Measurements from ENCODE around the gene PROZ. TPM values are rescaled to one million over a fixed set of nuclear protein-coding genes. Genes with fewer than 3 reads are reported as not detected.

PROZ gene
- total and polyA plus RNA-seq, 7 experiments from 2014 or later = 0.24 TPM; not detected in 6

- Histone ChIP-seq H3K9me3 (ENCODE audit: control insufficient read depth in 2 of 3, low read length in 3 of 3) (no peaks in the 10 kb centered on the region), H3K4me3 (ENCODE audit: low read length) (no peak overlapping the region), H3K4me1 (ENCODE audit: control insufficient read depth in 2 of 2, insufficient read depth in 2 of 2, low read length in 2 of 2) (peaks cover 8% of the 10 kb centered on the region in 2 donors), H3K36me3 (ENCODE audit: control insufficient read depth in 2 of 3, insufficient read depth in 3 of 3, low read length in 3 of 3) (no peaks in the 10 kb centered on the region), H3K27ac (ENCODE audit: low read depth, low read length) (no peak overlapping the region), H3K27me3 (ENCODE audit: control insufficient read depth in 2 of 2, insufficient read depth in 2 of 2, low read length in 2 of 2) (no peaks in the 10 kb centered on the region)
- peak; percentile 59 for ATAC-seq
- ChIA-PET POLR2A (no interaction called here), CTCF (interaction anchor here (0.8 kb wide), 1 partner anchor 486 kb away, joined by 3 read pairs; no protein-coding TSS in a partner anchor)
- intact Hi-C loops (cut with micrococcal nuclease) = no loop called here
- H3K36me3 Mint-ChIP-seq = peaks cover 4 to 12% (median 10%) of the 10 kb centered on the region in 5 donors
- H3K9me3 Mint-ChIP-seq = peaks cover 0 to 16% (median 6%) of the 10 kb centered on the region in 11 donors
- H3K4me3 Mint-ChIP-seq = peak overlapping the region in 8 of 10 donors; percentile 14 to 77 (median 45)
- peak in 3 of 9 donors; percentile 35 to 44 (median 40) for DNase-seq
- H3K4me1 Mint-ChIP-seq = peaks cover 0 to 43% (median 34%) of the 10 kb centered on the region in 7 donors
- H3K27me3 Mint-ChIP-seq = peaks cover 0 to 4% (median 0%) of the 10 kb centered on the region in 5 donors
- H3K27ac Mint-ChIP-seq = peak overlapping the region in 7 of 9 donors; percentile 16 to 86 (median 64)
Observed at GRCh38 chr13:113162783-113163685, 4.6 kb downstream of the PROZ start.

DNA sequence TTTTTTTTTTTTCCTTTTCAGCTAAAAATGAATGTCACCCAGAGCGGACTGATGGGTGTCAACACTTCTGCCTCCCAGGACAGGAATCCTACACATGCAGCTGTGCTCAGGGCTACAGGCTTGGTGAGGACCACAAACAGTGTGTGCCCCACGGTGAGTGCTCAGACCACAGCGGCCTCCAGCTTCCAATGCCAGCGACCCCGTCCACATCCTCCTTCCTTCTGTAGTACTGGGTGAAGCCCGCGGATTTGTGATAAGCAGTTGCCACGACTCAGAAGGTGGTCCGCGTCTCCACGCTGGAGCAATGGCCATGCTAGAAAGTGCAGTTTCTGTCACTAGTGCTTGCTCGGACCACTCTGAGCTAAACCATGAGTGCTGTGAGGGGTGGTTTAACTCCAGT is 6.0 kb downstream of the PROZ start:
- intact Hi-C loops (cut with micrococcal nuclease) = no loop called here
- Mint-ChIP-seq H3K36me3 (peaks cover 4 to 24% (median 20%) of the 10 kb centered on the region in 5 donors), H3K9me3 (peaks cover 0 to 21% (median 6%) of the 10 kb centered on the region in 11 donors), H3K4me1 (peaks cover 0 to 43% (median 34%) of the 10 kb centered on the region in 7 donors), H3K27ac (peak overlapping the region in 6 of 9 donors; percentile 30 to 76 (median 38)), H3K4me3 (peak overlapping the region in 1 of 10 donors; percentile 36), H3K27me3 (peaks cover 0 to 4% (median 0%) of the 10 kb centered on the region in 5 donors)
- Histone ChIP-seq H3K36me3 (ENCODE audit: control insufficient read depth in 2 of 3, insufficient read depth in 3 of 3, low read length in 3 of 3) (peaks cover 0 to 1% (median 0%) of the 10 kb centered on the region in 3 experiments), H3K4me3 (ENCODE audit: low read length) (no peak overlapping the region), H3K4me1 (ENCODE audit: control insufficient read depth in 2 of 2, insufficient read depth in 2 of 2, low read length in 2 of 2) (peaks cover 8% of the 10 kb centered on the region in 2 donors), H3K27ac (ENCODE audit: low read depth, low read length) (no peak overlapping the region), H3K9me3 (ENCODE audit: control insufficient read depth in 2 of 3, low read length in 3 of 3) (no peaks in the 10 kb centered on the region), H3K27me3 (ENCODE audit: control insufficient read depth in 2 of 2, insufficient read depth in 2 of 2, low read length in 2 of 2) (no peaks in the 10 kb centered on the region)
- DNase-seq (no peak), ATAC-seq (no peak)
- ChIA-PET CTCF (no interaction called here), POLR2A (interaction anchor here (0.6 to 0.7 kb wide), 2 partner anchors 194 to 329 kb away, joined by 3 read pairs; no protein-coding TSS in a partner anchor)

DNA sequence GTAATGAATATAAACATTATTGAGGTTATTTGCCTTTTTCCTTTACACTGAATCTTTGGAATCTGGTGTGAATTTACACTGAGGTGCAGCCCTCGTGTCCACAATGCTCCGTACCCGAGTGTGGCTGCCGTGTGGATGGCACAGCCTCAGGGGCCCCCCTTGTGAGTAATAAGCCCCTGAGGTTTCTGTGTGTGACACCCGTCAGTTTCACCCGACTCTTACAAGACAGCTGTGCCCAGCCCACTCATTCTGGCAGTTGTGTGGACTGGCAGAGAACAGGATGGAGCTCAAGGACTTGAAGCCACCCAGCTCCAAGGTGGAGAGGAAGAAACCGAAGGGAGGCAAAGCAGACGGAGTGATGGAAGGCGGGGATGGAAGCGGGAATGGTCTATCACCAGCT is 7.8 kb downstream of the PROZ start:
- Histone ChIP-seq H3K4me3 (ENCODE audit: low read length) (no peak overlapping the region), H3K9me3 (ENCODE audit: control insufficient read depth in 2 of 3, low read length in 3 of 3) (no peaks in the 10 kb centered on the region), H3K27ac (ENCODE audit: low read depth, low read length) (no peak overlapping the region), H3K27me3 (ENCODE audit: control insufficient read depth in 2 of 2, insufficient read depth in 2 of 2, low read length in 2 of 2) (no peaks in the 10 kb centered on the region), H3K36me3 (ENCODE audit: control insufficient read depth in 2 of 3, insufficient read depth in 3 of 3, low read length in 3 of 3) (peaks cover 0 to 9% (median 0%) of the 10 kb centered on the region in 3 experiments), H3K4me1 (ENCODE audit: control insufficient read depth in 2 of 2, insufficient read depth in 2 of 2, low read length in 2 of 2) (peaks cover 3 to 9% of the 10 kb centered on the region in 2 donors)
- ChIA-PET CTCF (no interaction called here), POLR2A (interaction anchor here (0.8 to 1.6 kb wide), 2 partner anchors 11 to 18 kb away, joined by 4 to 5 read pairs; no protein-coding TSS in a partner anchor)
- peaks cover 0 to 32% (median 25%) of the 10 kb centered on the region in 7 donors for H3K4me1 Mint-ChIP-seq
- H3K4me3 Mint-ChIP-seq = no peak overlapping the region
- peaks cover 0 to 2% (median 0%) of the 10 kb centered on the region in 5 donors for H3K27me3 Mint-ChIP-seq
- intact Hi-C loops (cut with micrococcal nuclease) = no loop called here
- no peak for ATAC-seq
- H3K36me3 Mint-ChIP-seq = peaks cover 4 to 31% (median 24%) of the 10 kb centered on the region in 5 donors
- H3K9me3 Mint-ChIP-seq = peaks cover 0 to 21% (median 6%) of the 10 kb centered on the region in 11 donors
- DNase-seq = no peak
- H3K27ac Mint-ChIP-seq = peak overlapping the region in 3 of 9 donors; percentile 11 to 59 (median 27)

GRCh38 chr13:113166681-113167080 is 8.2 kb downstream of the PROZ start:
- peaks cover 0 to 6% of the 10 kb centered on the region in 2 donors for H3K4me1 ChIP-seq (ENCODE audit: control insufficient read depth in 2 of 2, insufficient read depth in 2 of 2, low read length in 2 of 2)
- POLR2A ChIA-PET = interaction anchor here (0.7 to 1.6 kb wide), 3 partner anchors 9 to 17 kb away, joined by 3 to 5 read pairs (median 4); no protein-coding TSS in a partner anchor
- no peaks in the 10 kb centered on the region for H3K27me3 ChIP-seq (ENCODE audit: control insufficient read depth in 2 of 2, insufficient read depth in 2 of 2, low read length in 2 of 2)
- no peak overlapping the region for H3K4me3 ChIP-seq (ENCODE audit: low read length)
- DNase-seq (no peak), ATAC-seq (no peak)
- Mint-ChIP-seq H3K9me3 (peaks cover 0 to 21% (median 6%) of the 10 kb centered on the region in 11 donors), H3K36me3 (peaks cover 4 to 35% (median 26%) of the 10 kb centered on the region in 5 donors), H3K4me1 (peaks cover 0 to 32% (median 22%) of the 10 kb centered on the region in 7 donors), H3K4me3 (no peak overlapping the region), H3K27me3 (no peaks in the 10 kb centered on the region), H3K27ac (peak overlapping the region in 2 of 9 donors; percentile 27 to 59)
- no peaks in the 10 kb centered on the region for H3K9me3 ChIP-seq (ENCODE audit: control insufficient read depth in 2 of 3, low read length in 3 of 3)
- intact Hi-C loops (cut with micrococcal nuclease) = no loop called here
- peaks cover 0 to 13% (median 0%) of the 10 kb centered on the region in 3 experiments for H3K36me3 ChIP-seq (ENCODE audit: control insufficient read depth in 2 of 3, insufficient read depth in 3 of 3, low read length in 3 of 3)
- CTCF ChIA-PET = no interaction called here
- no peak overlapping the region for H3K27ac ChIP-seq (ENCODE audit: low read depth, low read length)

GRCh38 chr13:113167155-113167554 is 8.7 kb downstream of the PROZ start:
- H3K36me3 ChIP-seq (ENCODE audit: control insufficient read depth in 2 of 3, insufficient read depth in 3 of 3, low read length in 3 of 3) = peaks cover 0 to 17% (median 0%) of the 10 kb centered on the region in 3 experiments
- H3K4me3 Mint-ChIP-seq = no peak overlapping the region
- H3K9me3 ChIP-seq (ENCODE audit: control insufficient read depth in 2 of 3, low read length in 3 of 3) = no peaks in the 10 kb centered on the region
- peaks cover 0 to 32% (median 22%) of the 10 kb centered on the region in 7 donors for H3K4me1 Mint-ChIP-seq
- ChIA-PET CTCF (no interaction called here), POLR2A (interaction anchor here (0.7 to 1.6 kb wide), 3 partner anchors 8 to 17 kb away, joined by 3 to 5 read pairs (median 4); no protein-coding TSS in a partner anchor)
- H3K4me1 ChIP-seq (ENCODE audit: control insufficient read depth in 2 of 2, insufficient read depth in 2 of 2, low read length in 2 of 2) = peaks cover 0 to 6% of the 10 kb centered on the region in 2 donors
- peaks cover 0 to 21% (median 6%) of the 10 kb centered on the region in 11 donors for H3K9me3 Mint-ChIP-seq
- H3K27me3 Mint-ChIP-seq = no peaks in the 10 kb centered on the region
- H3K27ac Mint-ChIP-seq = peak overlapping the region in 1 of 9 donors; percentile 59
- H3K27ac ChIP-seq (ENCODE audit: low read depth, low read length) = no peak overlapping the region
- no peak overlapping the region for H3K4me3 ChIP-seq (ENCODE audit: low read length)
- no peaks in the 10 kb centered on the region for H3K27me3 ChIP-seq (ENCODE audit: control insufficient read depth in 2 of 2, insufficient read depth in 2 of 2, low read length in 2 of 2)
- ATAC-seq (no peak), DNase-seq (no peak)
- intact Hi-C loops (cut with micrococcal nuclease) = no loop called here
- peaks cover 4 to 36% (median 27%) of the 10 kb centered on the region in 5 donors for H3K36me3 Mint-ChIP-seq

GRCh38 chr13:113167575-113167974 is 9.1 kb downstream of the PROZ start:
- H3K9me3 Mint-ChIP-seq = peaks cover 0 to 21% (median 6%) of the 10 kb centered on the region in 11 donors
- peaks cover 0 to 6% of the 10 kb centered on the region in 2 donors for H3K4me1 ChIP-seq (ENCODE audit: control insufficient read depth in 2 of 2, insufficient read depth in 2 of 2, low read length in 2 of 2)
- H3K4me1 Mint-ChIP-seq = peaks cover 0 to 32% (median 22%) of the 10 kb centered on the region in 7 donors
- H3K4me3 Mint-ChIP-seq = no peak overlapping the region
- ChIA-PET POLR2A (no interaction called here), CTCF (no interaction called here)
- intact Hi-C loops (cut with micrococcal nuclease) = no loop called here
- peaks cover 4 to 36% (median 27%) of the 10 kb centered on the region in 5 donors for H3K36me3 Mint-ChIP-seq
- no peaks in the 10 kb centered on the region for H3K27me3 ChIP-seq (ENCODE audit: control insufficient read depth in 2 of 2, insufficient read depth in 2 of 2, low read length in 2 of 2)
- DNase-seq = no peak
- H3K27ac ChIP-seq (ENCODE audit: low read depth, low read length) = no peak overlapping the region
- no peaks in the 10 kb centered on the region for H3K9me3 ChIP-seq (ENCODE audit: control insufficient read depth in 2 of 3, low read length in 3 of 3)
- H3K27me3 Mint-ChIP-seq = no peaks in the 10 kb centered on the region
- ATAC-seq = no peak
- H3K4me3 ChIP-seq (ENCODE audit: low read length) = no peak overlapping the region
- peaks cover 0 to 21% (median 0%) of the 10 kb centered on the region in 3 experiments for H3K36me3 ChIP-seq (ENCODE audit: control insufficient read depth in 2 of 3, insufficient read depth in 3 of 3, low read length in 3 of 3)
- H3K27ac Mint-ChIP-seq = peak overlapping the region in 2 of 9 donors; percentile 28 to 59

Measured in naive thymus-derived CD4-positive, alpha-beta T cell (primary cell).